Mucosa of stomach (tissue), 1 donor: ENCODE measurements around the gene ELP4.

Source experiments
- H3K27me3 ChIP-seq: one replicate; pipeline ENCODE4 v1.7.0; 2013; ENCODE audit warnings: mild to moderate bottlenecking, low read length; ENCODE audit not compliant: control insufficient read depth, insufficient read depth
- H3K36me3 ChIP-seq: one replicate; pipeline ENCODE4 v1.7.0; 2013; ENCODE audit warnings: low read length; ENCODE audit not compliant: control insufficient read depth, insufficient read depth
- H3K4me1 ChIP-seq: one replicate; pipeline ENCODE4 v1.7.0; 2013; ENCODE audit warnings: mild to moderate bottlenecking, low read length; ENCODE audit not compliant: control insufficient read depth, insufficient read depth
- H3K4me3 ChIP-seq: one replicate; pipeline ENCODE4 v1.7.0; 2013; ENCODE audit warnings: low read length
- H3K9ac ChIP-seq: one replicate; pipeline ENCODE4 v1.7.0; 2013; ENCODE audit warnings: mild to moderate bottlenecking, low read length, moderate library complexity
- H3K9me3 ChIP-seq: one replicate; pipeline ENCODE4 v1.7.0; 2013; ENCODE audit warnings: mild to moderate bottlenecking, low read length, moderate library complexity; ENCODE audit not compliant: control insufficient read depth
- donor health status: Pancreatic carcinoma.

The ELP4 gene

GRCh38 chr11:31619980-31620379 lies 110.4 kb downstream of the ELP4 start:
- no peaks in the 10 kb centered on the region for H3K4me1 ChIP-seq
- no peaks in the 10 kb centered on the region for H3K27me3 ChIP-seq
- no peaks in the 10 kb centered on the region for H3K9me3 ChIP-seq
- H3K4me3 ChIP-seq = no peak overlapping the region
- no peak overlapping the region for H3K9ac ChIP-seq
- no peaks in the 10 kb centered on the region for H3K36me3 ChIP-seq

- Histone ChIP-seq H3K9me3 (no peaks in the 10 kb centered on the region), H3K36me3 (no peaks in the 10 kb centered on the region), H3K4me1 (no peaks in the 10 kb centered on the region), H3K27me3 (no peaks in the 10 kb centered on the region), H3K9ac (no peak overlapping the region), H3K4me3 (no peak overlapping the region)
Observed at GRCh38 chr11:31620434-31620833, 110.9 kb downstream of the ELP4 start.

GRCh38 chr11:31625868-31626267 lies 116.3 kb downstream of the ELP4 start:
- Histone ChIP-seq H3K9ac (no peak overlapping the region), H3K4me1 (no peaks in the 10 kb centered on the region)

GRCh38 chr11:31628111-31628510 lies 118.5 kb downstream of the ELP4 start:
- Histone ChIP-seq H3K27me3 (no peaks in the 10 kb centered on the region), H3K4me3 (no peak overlapping the region), H3K4me1 (no peaks in the 10 kb centered on the region), H3K9me3 (no peaks in the 10 kb centered on the region), H3K9ac (no peak overlapping the region), H3K36me3 (no peaks in the 10 kb centered on the region)

More at GRCh38 chr11:31625868-31626267, 116.3 kb downstream of the ELP4 start:
- Histone ChIP-seq H3K4me3 (no peak overlapping the region), H3K9me3 (no peaks in the 10 kb centered on the region), H3K27me3 (no peaks in the 10 kb centered on the region), H3K36me3 (no peaks in the 10 kb centered on the region)

- no peaks in the 10 kb centered on the region for H3K4me1 ChIP-seq
- H3K4me3 ChIP-seq = no peak overlapping the region
- H3K9me3 ChIP-seq = no peaks in the 10 kb centered on the region
- H3K9ac ChIP-seq = no peak overlapping the region
- H3K27me3 ChIP-seq = no peaks in the 10 kb centered on the region
- H3K36me3 ChIP-seq = no peaks in the 10 kb centered on the region
Observed at GRCh38 chr11:31636983-31637382, 127.4 kb downstream of the ELP4 start.

- Histone ChIP-seq H3K27me3 (no peaks in the 10 kb centered on the region), H3K4me1 (no peaks in the 10 kb centered on the region), H3K9ac (no peak overlapping the region), H3K36me3 (no peaks in the 10 kb centered on the region), H3K9me3 (no peaks in the 10 kb centered on the region), H3K4me3 (no peak overlapping the region)
Observed at GRCh38 chr11:31640611-31641010, 131.0 kb downstream of the ELP4 start.

GRCh38 chr11:31641477-31642062 lies 132.0 kb downstream of the ELP4 start:
- no peaks in the 10 kb centered on the region for H3K36me3 ChIP-seq
- H3K4me3 ChIP-seq = no peak overlapping the region
- H3K27me3 ChIP-seq = no peaks in the 10 kb centered on the region
- H3K9ac ChIP-seq = no peak overlapping the region
- no peaks in the 10 kb centered on the region for H3K4me1 ChIP-seq
- no peaks in the 10 kb centered on the region for H3K9me3 ChIP-seq

- Histone ChIP-seq H3K9me3 (no peaks in the 10 kb centered on the region), H3K27me3 (no peaks in the 10 kb centered on the region), H3K4me3 (no peak overlapping the region), H3K4me1 (no peaks in the 10 kb centered on the region), H3K36me3 (no peaks in the 10 kb centered on the region), H3K9ac (no peak overlapping the region)
Observed at GRCh38 chr11:31643857-31644256, 134.3 kb downstream of the ELP4 start.

GRCh38 chr11:31645747-31646146 lies 136.2 kb downstream of the ELP4 start:
- Histone ChIP-seq H3K27me3 (no peaks in the 10 kb centered on the region), H3K9ac (no peak overlapping the region), H3K4me1 (no peaks in the 10 kb centered on the region), H3K4me3 (no peak overlapping the region), H3K36me3 (no peaks in the 10 kb centered on the region), H3K9me3 (no peaks in the 10 kb centered on the region)

GRCh38 chr11:31646216-31646615 lies 136.6 kb downstream of the ELP4 start:
- no peaks in the 10 kb centered on the region for H3K36me3 ChIP-seq

GRCh38 chr11:31649129-31649966 lies 139.8 kb downstream of the ELP4 start:
- Histone ChIP-seq H3K27me3 (no peaks in the 10 kb centered on the region), H3K4me3 (no peak overlapping the region), H3K36me3 (no peaks in the 10 kb centered on the region), H3K4me1 (no peaks in the 10 kb centered on the region), H3K9ac (no peak overlapping the region), H3K9me3 (no peaks in the 10 kb centered on the region)

More at GRCh38 chr11:31646216-31646615, 136.6 kb downstream of the ELP4 start:
- Histone ChIP-seq H3K4me3 (no peak overlapping the region), H3K4me1 (no peaks in the 10 kb centered on the region), H3K9ac (no peak overlapping the region), H3K9me3 (no peaks in the 10 kb centered on the region), H3K27me3 (no peaks in the 10 kb centered on the region)

GRCh38 chr11:31651208-31651607 lies 141.6 kb downstream of the ELP4 start:
- no peak overlapping the region for H3K9ac ChIP-seq
- no peaks in the 10 kb centered on the region for H3K4me1 ChIP-seq
- H3K4me3 ChIP-seq = no peak overlapping the region
- no peaks in the 10 kb centered on the region for H3K9me3 ChIP-seq
- H3K27me3 ChIP-seq = no peaks in the 10 kb centered on the region
- no peaks in the 10 kb centered on the region for H3K36me3 ChIP-seq
